ENCODE data around the gene TYMS. TPM values are rescaled to one million over a fixed set of nuclear protein-coding genes. Genes with fewer than 3 reads are reported as not detected.
A peak's percentile ranks its signal among the peaks of the same experiment; 100 is the strongest.

TYMS gene
- total and polyA plus RNA-seq, 10 of the 15 experiments (the other 5 are each of a cell fraction or from before 2014, with no cell fraction given): 34.8 to 524 (median 219) TPM

DNA sequence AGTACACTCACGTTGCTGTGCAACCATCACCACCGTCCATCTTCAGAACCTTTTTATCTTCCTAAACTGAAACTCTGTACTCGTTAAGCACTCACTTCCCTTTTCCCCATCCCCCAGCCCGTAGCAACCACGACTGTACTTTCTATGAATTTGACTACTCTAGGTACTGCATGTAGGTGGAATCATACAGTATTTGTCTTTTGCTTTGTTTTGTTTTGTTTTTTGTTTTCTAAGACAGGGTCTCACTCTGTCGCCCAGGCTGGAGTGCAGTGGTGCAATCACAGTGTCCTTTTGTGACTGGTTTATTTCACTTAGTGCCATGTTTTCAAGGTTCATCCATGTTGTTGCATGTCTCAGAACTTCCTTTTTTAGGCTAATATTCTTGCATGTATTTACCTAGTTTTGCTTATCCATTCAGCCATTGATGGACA lies 7.0 kb upstream of the TYMS start (continued):
- TF ChIP-seq, protein P1, sequence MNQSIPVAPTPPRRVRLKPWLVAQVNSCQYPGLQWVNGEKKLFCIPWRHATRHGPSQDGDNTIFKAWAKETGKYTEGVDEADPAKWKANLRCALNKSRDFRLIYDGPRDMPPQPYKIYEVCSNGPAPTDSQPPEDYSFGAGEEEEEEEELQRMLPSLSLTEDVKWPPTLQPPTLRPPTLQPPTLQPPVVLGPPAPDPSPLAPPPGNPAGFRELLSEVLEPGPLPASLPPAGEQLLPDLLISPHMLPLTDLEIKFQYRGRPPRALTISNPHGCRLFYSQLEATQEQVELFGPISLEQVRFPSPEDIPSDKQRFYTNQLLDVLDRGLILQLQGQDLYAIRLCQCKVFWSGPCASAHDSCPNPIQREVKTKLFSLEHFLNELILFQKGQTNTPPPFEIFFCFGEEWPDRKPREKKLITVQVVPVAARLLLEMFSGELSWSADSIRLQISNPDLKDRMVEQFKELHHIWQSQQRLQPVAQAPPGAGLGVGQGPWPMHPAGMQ (IDR thresholded peaks at IDR 0.05; ENCODE audit: borderline replicate concordance): no peak
- TF ChIP-seq NR2F1 (conservative IDR thresholded peaks at IDR 0.05) (peak; percentile 77), RBBP5 (conservative IDR thresholded peaks at IDR 0.05) (no peak), CHD2 (IDR thresholded peaks at IDR 0.05; ENCODE audit: borderline replicate concordance, low read depth, low read length) (peak; percentile 82), PAX8 (IDR thresholded peaks at IDR 0.05) (no peak), ATF7 (IDR thresholded peaks at IDR 0.05; ENCODE audit: low read depth) (peak; percentile 48), CHD1 (IDR thresholded peaks at IDR 0.05; ENCODE audit: low read depth, low read length) (no peak), PAX5 (IDR thresholded peaks at IDR 0.05; ENCODE audit: borderline replicate concordance, low read depth, low read length) (peak; percentile 86), ZNF274 (IDR thresholded peaks at IDR 0.05; ENCODE audit: insufficient read depth, insufficient read length) (no peak), RB1 (IDR thresholded peaks at IDR 0.05; ENCODE audit: borderline replicate concordance) (no peak), CREB1 (IDR thresholded peaks at IDR 0.05; ENCODE audit: low read depth) (0 out of 2 replicates have a peak, but pooled peaks have one; percentile 16), MEF2A (IDR thresholded peaks at IDR 0.05; ENCODE audit: insufficient read depth, low read depth, low read length) (peak; percentile 64), ESRRA (IDR thresholded peaks at IDR 0.05; ENCODE audit: low read length) (no peak), WRNIP1 (IDR thresholded peaks at IDR 0.05; ENCODE audit: borderline replicate concordance, low read depth, low read length) (no peak), RCOR1 (conservative IDR thresholded peaks at IDR 0.05; ENCODE audit: low read depth, low read length) (peak; percentile 94), MEF2B (IDR thresholded peaks at IDR 0.05; ENCODE audit: partially characterized antibody, poor library complexity, severe bottlenecking) (no peak), SREBF2 (IDR thresholded peaks at IDR 0.05; ENCODE audit: low read length) (no peak), ETV6 (conservative IDR thresholded peaks at IDR 0.05 in 1 of 2, IDR thresholded peaks at IDR 0.05 in 1 of 2; ENCODE audit: borderline replicate concordance in 1 of 2, low read depth in 1 of 2) (0 out of 4 replicates have a peak, but pooled peaks of 1 of the 2 experiments have one; percentile 43), SRF (IDR thresholded peaks at IDR 0.05; ENCODE audit: low read depth in 2 of 2, low read length in 2 of 2) (0 out of 4 replicates have a peak, but pooled peaks of 1 of the 2 experiments have one; percentile 34)
- TF ChIP-seq, protein P2, sequence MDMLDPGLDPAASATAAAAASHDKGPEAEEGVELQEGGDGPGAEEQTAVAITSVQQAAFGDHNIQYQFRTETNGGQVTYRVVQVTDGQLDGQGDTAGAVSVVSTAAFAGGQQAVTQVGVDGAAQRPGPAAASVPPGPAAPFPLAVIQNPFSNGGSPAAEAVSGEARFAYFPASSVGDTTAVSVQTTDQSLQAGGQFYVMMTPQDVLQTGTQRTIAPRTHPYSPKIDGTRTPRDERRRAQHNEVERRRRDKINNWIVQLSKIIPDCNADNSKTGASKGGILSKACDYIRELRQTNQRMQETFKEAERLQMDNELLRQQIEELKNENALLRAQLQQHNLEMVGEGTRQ (IDR thresholded peaks at IDR 0.05; ENCODE audit: borderline replicate concordance, low read depth, low read length): no peak
- TF ChIP-seq, protein P3, sequence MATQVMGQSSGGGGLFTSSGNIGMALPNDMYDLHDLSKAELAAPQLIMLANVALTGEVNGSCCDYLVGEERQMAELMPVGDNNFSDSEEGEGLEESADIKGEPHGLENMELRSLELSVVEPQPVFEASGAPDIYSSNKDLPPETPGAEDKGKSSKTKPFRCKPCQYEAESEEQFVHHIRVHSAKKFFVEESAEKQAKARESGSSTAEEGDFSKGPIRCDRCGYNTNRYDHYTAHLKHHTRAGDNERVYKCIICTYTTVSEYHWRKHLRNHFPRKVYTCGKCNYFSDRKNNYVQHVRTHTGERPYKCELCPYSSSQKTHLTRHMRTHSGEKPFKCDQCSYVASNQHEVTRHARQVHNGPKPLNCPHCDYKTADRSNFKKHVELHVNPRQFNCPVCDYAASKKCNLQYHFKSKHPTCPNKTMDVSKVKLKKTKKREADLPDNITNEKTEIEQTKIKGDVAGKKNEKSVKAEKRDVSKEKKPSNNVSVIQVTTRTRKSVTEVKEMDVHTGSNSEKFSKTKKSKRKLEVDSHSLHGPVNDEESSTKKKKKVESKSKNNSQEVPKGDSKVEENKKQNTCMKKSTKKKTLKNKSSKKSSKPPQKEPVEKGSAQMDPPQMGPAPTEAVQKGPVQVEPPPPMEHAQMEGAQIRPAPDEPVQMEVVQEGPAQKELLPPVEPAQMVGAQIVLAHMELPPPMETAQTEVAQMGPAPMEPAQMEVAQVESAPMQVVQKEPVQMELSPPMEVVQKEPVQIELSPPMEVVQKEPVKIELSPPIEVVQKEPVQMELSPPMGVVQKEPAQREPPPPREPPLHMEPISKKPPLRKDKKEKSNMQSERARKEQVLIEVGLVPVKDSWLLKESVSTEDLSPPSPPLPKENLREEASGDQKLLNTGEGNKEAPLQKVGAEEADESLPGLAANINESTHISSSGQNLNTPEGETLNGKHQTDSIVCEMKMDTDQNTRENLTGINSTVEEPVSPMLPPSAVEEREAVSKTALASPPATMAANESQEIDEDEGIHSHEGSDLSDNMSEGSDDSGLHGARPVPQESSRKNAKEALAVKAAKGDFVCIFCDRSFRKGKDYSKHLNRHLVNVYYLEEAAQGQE (IDR thresholded peaks at IDR 0.05; ENCODE audit: low read depth, low read length): no peak
- TF ChIP-seq, protein P4, sequence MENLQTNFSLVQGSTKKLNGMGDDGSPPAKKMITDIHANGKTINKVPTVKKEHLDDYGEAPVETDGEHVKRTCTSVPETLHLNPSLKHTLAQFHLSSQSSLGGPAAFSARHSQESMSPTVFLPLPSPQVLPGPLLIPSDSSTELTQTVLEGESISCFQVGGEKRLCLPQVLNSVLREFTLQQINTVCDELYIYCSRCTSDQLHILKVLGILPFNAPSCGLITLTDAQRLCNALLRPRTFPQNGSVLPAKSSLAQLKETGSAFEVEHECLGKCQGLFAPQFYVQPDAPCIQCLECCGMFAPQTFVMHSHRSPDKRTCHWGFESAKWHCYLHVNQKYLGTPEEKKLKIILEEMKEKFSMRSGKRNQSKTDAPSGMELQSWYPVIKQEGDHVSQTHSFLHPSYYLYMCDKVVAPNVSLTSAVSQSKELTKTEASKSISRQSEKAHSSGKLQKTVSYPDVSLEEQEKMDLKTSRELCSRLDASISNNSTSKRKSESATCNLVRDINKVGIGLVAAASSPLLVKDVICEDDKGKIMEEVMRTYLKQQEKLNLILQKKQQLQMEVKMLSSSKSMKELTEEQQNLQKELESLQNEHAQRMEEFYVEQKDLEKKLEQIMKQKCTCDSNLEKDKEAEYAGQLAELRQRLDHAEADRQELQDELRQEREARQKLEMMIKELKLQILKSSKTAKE (IDR thresholded peaks at IDR 0.05; ENCODE audit: low read depth, poor library complexity, severe bottlenecking): no peak
- TF ChIP-seq, protein P5, sequence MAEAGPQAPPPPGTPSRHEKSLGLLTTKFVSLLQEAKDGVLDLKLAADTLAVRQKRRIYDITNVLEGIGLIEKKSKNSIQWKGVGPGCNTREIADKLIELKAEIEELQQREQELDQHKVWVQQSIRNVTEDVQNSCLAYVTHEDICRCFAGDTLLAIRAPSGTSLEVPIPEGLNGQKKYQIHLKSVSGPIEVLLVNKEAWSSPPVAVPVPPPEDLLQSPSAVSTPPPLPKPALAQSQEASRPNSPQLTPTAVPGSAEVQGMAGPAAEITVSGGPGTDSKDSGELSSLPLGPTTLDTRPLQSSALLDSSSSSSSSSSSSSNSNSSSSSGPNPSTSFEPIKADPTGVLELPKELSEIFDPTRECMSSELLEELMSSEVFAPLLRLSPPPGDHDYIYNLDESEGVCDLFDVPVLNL (IDR thresholded peaks at IDR 0.05; ENCODE audit: low read depth, low read length): no peak

All from GM12878 (cell line).